UCSD-AML1 (cell line): ENCODE results near the gene BYSL.

Experiments
- DNase-seq: peaks from one replicate; lab custom pipeline; 2025; ENCODE audit not compliant: unreplicated experiment; lab: John Stamatoyannopoulos, UW

The BYSL gene

DNA sequence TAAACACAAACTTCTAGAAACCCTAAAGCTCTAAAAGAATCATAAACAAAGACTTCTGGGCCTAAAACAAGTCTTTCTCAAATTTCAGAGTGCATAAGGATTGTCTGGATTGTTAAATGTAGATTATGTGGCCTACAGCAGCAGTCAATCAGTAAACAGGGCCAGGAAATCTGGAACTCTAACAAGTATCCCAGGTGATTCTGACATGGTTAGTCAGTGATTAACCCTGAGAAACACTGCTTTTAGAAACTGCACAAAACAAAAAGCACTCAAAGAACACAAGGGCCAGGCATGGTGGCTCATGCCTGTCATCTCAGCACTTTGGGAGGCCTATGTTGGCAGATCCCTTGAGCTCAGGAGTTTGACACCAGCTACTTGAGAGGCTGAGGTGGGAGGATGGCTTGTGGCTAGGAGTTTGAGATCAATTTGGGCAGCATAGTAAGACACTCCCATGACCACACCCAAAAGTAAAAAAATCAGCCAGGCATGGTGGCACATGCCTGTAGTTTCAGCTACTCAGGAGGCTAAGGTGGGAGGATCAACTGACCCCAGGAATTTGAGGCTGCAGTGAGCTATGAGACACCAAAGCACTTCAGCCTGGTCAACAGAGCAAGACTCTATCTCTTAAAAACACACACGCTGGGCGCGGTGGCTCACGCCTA lies 6.3 kb upstream of the BYSL start:
- no peak for DNase-seq

DNA sequence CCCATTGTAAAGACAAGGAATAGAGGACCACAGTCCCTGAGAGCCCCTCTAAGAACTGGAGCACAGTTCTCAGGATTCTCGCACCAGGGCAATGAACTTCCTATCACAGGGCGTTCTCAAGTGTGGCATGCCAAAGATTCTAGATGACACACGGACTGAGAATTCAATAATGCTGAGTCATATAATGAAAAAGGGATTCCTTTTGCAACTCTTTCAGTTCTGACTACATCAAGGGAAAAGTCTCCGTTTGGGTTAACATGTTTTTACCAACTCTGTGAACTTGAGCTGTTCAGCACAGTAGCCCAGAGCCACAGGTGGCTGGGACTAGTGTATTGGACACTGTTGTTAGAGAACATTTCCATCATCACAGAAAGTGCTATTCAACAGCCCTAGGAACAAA lies 3.8 kb upstream of the BYSL start:
- no peak for DNase-seq

DNA sequence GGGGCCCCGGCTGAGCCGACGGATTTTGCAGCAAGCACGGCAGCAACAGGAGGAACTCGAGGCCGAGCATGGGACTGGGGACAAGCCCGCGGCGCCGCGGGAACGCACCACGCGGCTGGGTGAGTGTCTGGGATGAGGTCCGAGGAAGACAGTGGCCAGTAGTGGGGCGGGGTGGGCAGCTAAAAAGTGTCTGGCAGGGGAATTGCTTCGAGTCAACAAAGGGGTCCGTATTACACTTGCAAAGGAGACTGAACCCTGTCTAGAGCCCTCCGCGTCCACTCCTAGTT lies 356 bp downstream of the BYSL start:
- DNase-seq = no peak

GRCh38 chr6:41922154-41922553 lies 855 bp downstream of the BYSL start:
- no peak for DNase-seq

DNA sequence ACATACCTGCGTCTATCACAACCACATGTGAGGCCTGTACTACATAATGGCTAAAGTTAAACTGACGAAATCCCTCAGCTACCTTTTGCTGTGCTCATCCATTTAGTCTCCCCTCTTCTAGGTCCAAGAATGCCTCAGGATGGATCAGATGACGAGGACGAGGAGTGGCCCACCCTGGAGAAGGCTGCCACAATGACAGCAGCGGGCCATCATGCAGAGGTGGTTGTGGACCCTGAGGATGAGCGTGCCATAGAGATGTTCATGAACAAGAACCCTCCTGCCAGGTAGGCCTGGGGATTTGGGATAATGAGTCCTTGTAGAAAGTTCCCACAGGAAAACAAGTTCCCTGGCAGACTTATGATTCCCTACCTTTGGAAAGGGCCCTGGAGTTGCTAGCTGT lies 6.0 kb downstream of the BYSL start:
- no peak for DNase-seq

DNA sequence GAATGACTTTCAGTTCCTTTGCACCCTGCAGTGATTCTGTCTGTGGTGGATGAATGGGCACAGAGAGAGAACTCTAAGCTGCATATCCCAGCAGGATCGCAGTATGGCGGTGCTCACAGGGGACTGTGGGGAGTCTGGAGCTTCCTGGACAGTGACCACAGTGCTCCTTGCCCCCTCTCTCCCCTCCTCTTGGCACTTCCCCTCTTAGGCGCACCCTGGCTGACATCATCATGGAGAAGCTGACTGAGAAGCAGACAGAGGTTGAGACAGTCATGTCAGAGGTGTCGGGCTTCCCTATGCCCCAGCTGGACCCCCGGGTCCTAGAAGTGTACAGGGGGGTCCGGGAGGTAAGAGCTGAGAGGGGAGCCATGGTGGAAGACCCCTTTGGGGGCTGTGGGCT lies 8.6 kb downstream of the BYSL start:
- DNase-seq = no peak

DNA sequence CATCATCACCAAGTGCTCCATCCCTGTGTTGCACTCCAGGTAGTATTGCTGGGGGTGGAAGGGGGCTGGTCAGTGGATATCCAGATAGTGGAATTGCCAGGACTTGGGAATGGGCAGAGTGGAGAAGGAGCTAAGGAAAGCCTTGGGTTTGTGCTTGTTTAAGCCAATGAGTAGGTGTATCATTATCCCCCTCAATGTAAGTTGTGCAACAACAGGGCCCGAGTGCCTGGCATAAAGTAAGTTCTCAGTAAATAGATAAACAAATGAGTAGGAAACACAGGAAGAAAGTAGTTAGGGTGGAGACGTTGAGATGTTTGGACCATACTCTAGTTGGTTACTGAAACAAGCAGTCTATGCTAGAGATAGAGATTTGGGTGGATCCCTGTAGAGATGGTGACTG lies 10.5 kb downstream of the BYSL start:
- no peak for DNase-seq

DNA sequence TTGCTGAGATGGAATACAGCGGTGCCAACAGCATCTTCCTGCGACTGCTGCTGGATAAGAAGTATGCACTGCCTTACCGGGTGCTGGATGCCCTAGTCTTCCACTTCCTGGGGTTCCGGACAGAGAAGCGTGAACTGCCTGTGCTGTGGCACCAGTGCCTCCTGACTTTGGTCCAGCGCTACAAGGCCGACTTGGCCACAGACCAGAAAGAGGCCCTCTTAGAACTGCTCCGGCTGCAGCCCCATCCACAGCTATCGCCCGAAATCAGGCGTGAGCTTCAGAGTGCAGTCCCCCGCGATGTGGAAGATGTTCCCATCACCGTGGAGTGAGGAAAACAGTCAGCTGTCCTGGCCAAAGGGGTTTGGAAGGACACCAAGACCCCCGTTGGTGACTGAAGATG lies 11.1 kb downstream of the BYSL start:
- DNase-seq = no peak

DNA sequence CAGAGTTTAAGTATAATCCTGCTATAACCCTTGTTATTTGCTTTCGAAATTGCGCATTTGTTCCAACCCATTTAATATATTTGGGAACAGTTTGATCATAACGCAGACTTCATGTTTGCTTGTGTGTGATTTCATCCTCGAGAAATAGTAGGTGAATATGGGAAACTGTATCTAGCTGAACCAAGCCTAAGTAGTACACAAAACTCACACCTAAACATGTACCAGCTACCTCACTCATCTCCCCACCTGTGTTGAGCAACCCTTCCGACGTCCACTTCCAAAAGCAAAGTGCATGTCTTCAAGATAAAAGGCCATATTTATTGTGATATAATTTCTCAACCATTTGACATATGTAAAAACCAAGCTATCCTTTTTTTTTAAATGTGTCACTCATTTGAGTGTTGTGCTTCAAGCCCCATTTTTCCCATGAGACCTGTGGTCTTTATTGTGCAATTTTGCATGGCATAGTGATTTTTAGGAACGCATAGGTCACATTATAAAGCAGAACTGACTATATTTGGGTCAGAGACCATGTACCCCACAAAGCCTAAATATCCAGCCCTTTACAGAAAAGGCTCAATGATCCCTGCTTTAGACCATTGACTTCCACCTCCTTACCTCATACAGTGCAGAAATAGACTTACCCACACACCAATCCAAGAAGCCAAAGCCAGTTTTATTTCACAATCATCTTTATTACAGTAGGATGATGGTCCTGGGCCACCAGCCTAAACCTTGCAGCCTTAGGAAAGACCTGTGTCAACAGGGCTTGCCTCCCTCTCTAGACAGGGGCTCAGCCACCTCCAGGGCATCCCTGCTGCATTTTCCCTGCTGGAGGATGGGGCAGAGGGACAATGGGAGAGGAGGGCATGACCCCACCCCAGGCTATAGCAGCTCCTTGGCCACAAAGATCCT lies 13.2 kb downstream of the BYSL start:
- DNase-seq = no peak

DNA sequence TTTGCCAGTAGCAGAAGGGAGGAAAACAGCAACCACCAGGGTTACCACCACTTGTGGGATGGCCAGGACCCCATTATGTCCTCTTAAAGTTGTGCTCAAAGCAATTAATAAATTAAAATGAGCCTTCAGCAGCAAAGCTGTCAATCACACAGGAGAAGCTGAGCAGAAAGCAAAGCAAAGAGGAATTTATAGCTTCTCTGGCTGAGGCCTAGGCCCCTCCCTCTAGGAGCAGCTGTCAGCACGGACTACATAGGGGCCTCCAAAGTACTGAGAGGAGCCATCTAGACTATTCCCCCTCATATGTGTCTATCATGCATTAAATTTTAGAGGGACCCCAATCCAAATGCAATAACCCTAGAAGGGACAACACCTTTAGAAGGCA lies 13.9 kb downstream of the BYSL start:
- no peak for DNase-seq

DNA sequence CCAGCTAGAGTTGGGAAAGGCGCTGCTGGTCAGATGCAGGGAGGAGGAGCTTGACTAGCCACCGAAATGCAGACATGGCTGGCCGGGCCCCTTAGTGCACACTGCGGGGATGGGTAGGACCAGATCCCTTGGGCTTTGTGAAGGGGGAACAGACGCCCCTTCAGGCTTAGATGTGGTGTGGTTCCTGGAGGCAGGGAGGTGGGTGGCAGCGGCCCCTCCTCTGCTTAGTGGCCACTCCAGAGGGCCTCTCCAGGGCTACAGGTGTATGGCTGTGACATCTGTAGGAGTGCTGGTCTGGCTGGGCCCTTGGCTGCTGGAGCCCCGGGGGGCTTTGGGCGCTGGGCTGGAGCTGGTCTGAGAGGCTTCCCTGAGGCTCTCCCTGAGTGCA lies 14.4 kb downstream of the BYSL start:
- DNase-seq = no peak

DNA sequence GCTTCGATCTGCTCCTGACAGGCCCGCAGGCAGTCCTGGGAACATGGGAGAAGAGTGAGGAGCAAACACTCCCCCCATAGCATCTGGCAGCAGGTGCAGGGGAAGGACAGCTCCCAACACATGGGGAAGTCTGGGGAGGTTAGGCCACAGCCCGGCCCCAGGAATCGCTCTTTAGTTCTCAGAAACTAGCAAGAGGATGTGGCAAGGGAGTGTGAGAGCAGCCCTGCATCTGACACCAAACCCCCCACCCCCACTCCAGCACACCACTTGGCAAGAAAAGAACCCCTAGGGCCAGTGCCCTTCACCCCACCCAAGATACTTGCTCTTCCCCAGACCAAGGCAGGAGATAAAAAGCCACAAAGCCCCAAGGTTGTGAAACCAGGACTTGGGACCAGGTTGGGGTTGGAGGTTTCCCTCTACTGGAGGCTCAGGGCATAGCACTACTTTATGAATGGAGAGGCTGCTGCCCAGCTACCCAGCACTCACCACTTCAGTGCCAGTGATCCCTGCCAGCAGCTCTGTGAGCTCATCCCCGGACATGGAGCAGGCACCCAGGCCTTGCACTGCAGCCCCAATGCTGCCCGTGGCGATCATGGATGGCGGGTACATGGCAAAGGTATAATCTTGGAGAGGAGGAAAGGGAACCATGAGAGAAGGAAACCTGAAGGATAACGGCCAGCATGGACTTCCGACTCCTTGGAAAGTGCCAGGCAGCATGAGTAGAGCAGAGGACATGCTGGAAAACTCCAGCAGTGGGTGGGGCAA lies 15.0 kb downstream of the BYSL start:
- DNase-seq = peak; percentile 89

GRCh38 chr6:41937472-41937860 lies 16.2 kb downstream of the BYSL start:
- no peak for DNase-seq

- peak; percentile 84 for DNase-seq
Observed at GRCh38 chr6:41937861-41938574, 16.7 kb downstream of the BYSL start.

GRCh38 chr6:41938590-41939175 lies 17.4 kb downstream of the BYSL start:
- DNase-seq = no peak

- DNase-seq = peak; percentile 96
Observed at GRCh38 chr6:41939176-41939847, 18.0 kb downstream of the BYSL start.

DNA sequence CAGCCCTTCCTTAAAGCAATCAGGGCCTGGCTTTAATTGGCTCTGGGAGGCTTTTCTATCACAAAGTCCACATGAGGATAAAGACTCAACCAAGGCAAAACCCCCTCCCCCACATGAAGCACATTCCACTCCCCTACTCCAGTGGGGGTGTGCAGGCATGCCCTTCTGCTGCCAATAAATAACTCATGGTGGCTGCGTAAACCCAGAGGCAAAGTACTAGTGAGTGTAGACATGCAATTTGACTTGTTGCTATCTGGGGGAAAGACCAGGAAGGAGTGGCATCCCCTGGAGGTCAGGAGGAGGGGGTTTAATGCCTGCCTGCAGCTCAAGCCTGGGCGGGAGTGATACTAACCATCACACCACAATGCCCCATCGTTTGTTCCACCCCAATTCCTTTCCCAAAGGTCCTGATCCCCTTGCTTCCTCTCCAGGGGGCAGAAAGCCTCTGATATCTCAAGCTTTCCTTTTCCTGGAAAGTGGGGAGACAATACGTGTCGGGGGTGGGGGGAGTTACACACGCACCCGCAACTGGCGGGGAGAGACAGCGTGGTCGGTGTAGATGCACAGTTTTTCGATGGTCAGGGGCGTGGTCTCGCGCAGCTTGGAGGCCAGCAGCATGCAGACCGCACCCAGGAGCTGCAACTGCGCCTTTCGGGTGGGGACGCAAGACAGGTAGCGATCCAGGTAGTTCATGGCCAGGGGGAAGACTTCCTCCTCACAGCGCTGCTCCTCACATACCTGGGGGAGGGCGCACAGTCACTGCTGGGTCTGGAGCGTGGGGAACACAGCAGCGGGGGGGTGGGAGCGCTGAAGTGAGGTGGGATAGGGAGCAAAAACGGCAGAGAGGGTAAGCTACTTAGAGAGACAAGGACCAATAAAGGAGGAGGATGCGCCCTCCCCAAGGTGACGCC lies 18.8 kb downstream of the BYSL start:
- peak; percentile 77 for DNase-seq

- peak; percentile 78 for DNase-seq
Observed at GRCh38 chr6:41940759-41941279, 19.5 kb downstream of the BYSL start.
